ENCODE measurements around the gene ATAD3B.

The ATAD3B gene

GRCh38 chr1:1425753-1426495 lies 45.6 kb upstream of the ATAD3B start:
- Histone ChIP-seq H3F3A (ENCODE audit: insufficient read depth) (no peaks in the 10 kb centered on the region), H3K4me3 (ENCODE audit: insufficient read depth, low read length, poor library complexity, severe bottlenecking) (no peak overlapping the region), H3K79me2 (ENCODE audit: insufficient read depth, low read length) (no peaks in the 10 kb centered on the region), H3K9ac (ENCODE audit: low read length) (no peak overlapping the region), H3K9me2 (replicated peaks; ENCODE audit: insufficient read depth, low read length) (no peaks in the 10 kb centered on the region), H3K36me3 (ENCODE audit: low read length) (no peaks in the 10 kb centered on the region), H3K27me3 (ENCODE audit: low read length) (no peaks in the 10 kb centered on the region), H3K4me2 (ENCODE audit: low read depth, low read length, poor library complexity, severe bottlenecking) (no peak overlapping the region), H2AFZ (ENCODE audit: low read depth, low read length, severe bottlenecking) (no peak overlapping the region), H3K9me3 (ENCODE audit: insufficient read depth, low read length) (no peaks in the 10 kb centered on the region), H4K20me1 (ENCODE audit: low read depth, low read length) (no peaks in the 10 kb centered on the region), H3K27ac (ENCODE audit: low read depth, low read length) (no peak overlapping the region)
- TF ChIP-seq CTCF (IDR thresholded peaks at IDR 0.05; ENCODE audit: insufficient read depth, low read length, poor library complexity, severe bottlenecking): no peak
- no peak for TF ChIP-seq EZH2phosphoT487 (conservative IDR thresholded peaks at IDR 0.05; ENCODE audit: low read length)

- Histone ChIP-seq H2AFZ (ENCODE audit: low read depth, low read length, severe bottlenecking) (no peak overlapping the region), H3K27ac (ENCODE audit: low read depth, low read length) (no peak overlapping the region), H3K9ac (ENCODE audit: low read length) (no peak overlapping the region), H3K79me2 (ENCODE audit: insufficient read depth, low read length) (no peaks in the 10 kb centered on the region), H3K27me3 (ENCODE audit: low read length) (no peaks in the 10 kb centered on the region), H3F3A (ENCODE audit: insufficient read depth) (no peaks in the 10 kb centered on the region), H4K20me1 (ENCODE audit: low read depth, low read length) (no peaks in the 10 kb centered on the region), H3K4me2 (ENCODE audit: low read depth, low read length, poor library complexity, severe bottlenecking) (no peak overlapping the region), H3K9me3 (ENCODE audit: insufficient read depth, low read length) (no peaks in the 10 kb centered on the region), H3K4me3 (ENCODE audit: insufficient read depth, low read length, poor library complexity, severe bottlenecking) (no peak overlapping the region), H3K9me2 (replicated peaks; ENCODE audit: insufficient read depth, low read length) (no peaks in the 10 kb centered on the region), H3K36me3 (ENCODE audit: low read length) (no peaks in the 10 kb centered on the region)
- no peak for TF ChIP-seq EZH2phosphoT487 (conservative IDR thresholded peaks at IDR 0.05; ENCODE audit: low read length)
- no peak for TF ChIP-seq CTCF (IDR thresholded peaks at IDR 0.05; ENCODE audit: insufficient read depth, low read length, poor library complexity, severe bottlenecking)
These were observed 45.0 kb upstream of the ATAD3B start for GRCh38 chr1:1426496-1427105.

GRCh38 chr1:1427106-1427819 lies 44.3 kb upstream of the ATAD3B start:
- H3F3A ChIP-seq (ENCODE audit: insufficient read depth): no peaks in the 10 kb centered on the region
- no peaks in the 10 kb centered on the region for H3K36me3 ChIP-seq (ENCODE audit: low read length)
- H3K4me3 ChIP-seq (ENCODE audit: insufficient read depth, low read length, poor library complexity, severe bottlenecking): no peak overlapping the region
- H4K20me1 ChIP-seq (ENCODE audit: low read depth, low read length): no peaks in the 10 kb centered on the region
- no peak overlapping the region for H2AFZ ChIP-seq (ENCODE audit: low read depth, low read length, severe bottlenecking)
- H3K79me2 ChIP-seq (ENCODE audit: insufficient read depth, low read length): no peaks in the 10 kb centered on the region
- no peaks in the 10 kb centered on the region for H3K9me3 ChIP-seq (ENCODE audit: insufficient read depth, low read length)
- TF ChIP-seq EZH2phosphoT487 (conservative IDR thresholded peaks at IDR 0.05; ENCODE audit: low read length) (no peak), CTCF (IDR thresholded peaks at IDR 0.05; ENCODE audit: insufficient read depth, low read length, poor library complexity, severe bottlenecking) (no peak)
- no peak overlapping the region for H3K4me2 ChIP-seq (ENCODE audit: low read depth, low read length, poor library complexity, severe bottlenecking)
- H3K9me2 ChIP-seq (replicated peaks; ENCODE audit: insufficient read depth, low read length): no peaks in the 10 kb centered on the region
- no peaks in the 10 kb centered on the region for H3K27me3 ChIP-seq (ENCODE audit: low read length)
- no peak overlapping the region for H3K27ac ChIP-seq (ENCODE audit: low read depth, low read length)
- no peak overlapping the region for H3K9ac ChIP-seq (ENCODE audit: low read length)
